Brain microvascular endothelial cell (primary cell): ENCODE data around the gene LILRB2.

ENCODE experiments used
- DNase-seq: peaks from one replicate; pipeline ENCODE4 v3.0.0-alpha.2; 2020
- H3K27ac ChIP-seq: fragments of 250-450 bp; sonication (Bioruptor Pico); 2 replicates; pipeline ENCODE4 v1.5.1; 2020; ENCODE audit warnings: mild to moderate bottlenecking, moderate library complexity
- H3K27me3 ChIP-seq: fragments of 250-450 bp; sonication (Bioruptor Pico); replicated peaks from 2 replicates; pipeline ENCODE4 v1.5.1; 2020; ENCODE audit warnings: mild to moderate bottlenecking
- H3K36me3 ChIP-seq: fragments of 250-450 bp; sonication (Bioruptor Pico); replicated peaks from 2 replicates; pipeline ENCODE4 v1.5.1; 2020; ENCODE audit warnings: mild to moderate bottlenecking
- H3K4me3 ChIP-seq: 2 replicates; pipeline ENCODE4 v1.5.1; 2011; ENCODE audit warnings: low read depth, mild to moderate bottlenecking, control low read depth, low read length, moderate library complexity
- CTCF ChIP-seq: IDR thresholded peaks from 2 replicates; pipeline ENCODE4 v1.5.1; 2011; ENCODE audit warnings: low read depth, mild to moderate bottlenecking, moderate library complexity, low read length, control low read depth, inconsistent platforms; ENCODE audit errors: missing control alignments
- in situ Hi-C: cut with HindIII; loops from 2 replicates; pipeline ENCODE4 v1.10.0; 2017; ENCODE audit warnings: low sequenced_read_pairs, low pct_ligation_motif_present

The LILRB2 gene

GRCh38 chr19:54319892-54320670, 39.2 kb upstream of the LILRB2 start:
- in situ Hi-C loops: no loop called here
- H3K27ac ChIP-seq: no peak overlapping the region
- no peak for TF ChIP-seq CTCF
- no peak for DNase-seq
- no peaks in the 10 kb centered on the region for H3K36me3 ChIP-seq
- H3K27me3 ChIP-seq: no peaks in the 10 kb centered on the region
- H3K4me3 ChIP-seq: no peak overlapping the region

GRCh38 chr19:54319049-54319448, 38.1 kb upstream of the LILRB2 start:
- in situ Hi-C loops: no loop called here
- Histone ChIP-seq H3K36me3 (no peaks in the 10 kb centered on the region), H3K27ac (no peak overlapping the region), H3K4me3 (no peak overlapping the region), H3K27me3 (no peaks in the 10 kb centered on the region)
- no peak for TF ChIP-seq CTCF
- DNase-seq: no peak

- H3K27ac ChIP-seq: no peak overlapping the region
Measured at GRCh38 chr19:54317965-54318240, 37.0 kb upstream of the LILRB2 start.

GRCh38 chr19:54317108-54317964, 36.4 kb upstream of the LILRB2 start:
- no peaks in the 10 kb centered on the region for H3K36me3 ChIP-seq
- H3K4me3 ChIP-seq: no peak overlapping the region
- in situ Hi-C loops: no loop called here
- TF ChIP-seq CTCF: no peak
- H3K27me3 ChIP-seq: no peaks in the 10 kb centered on the region
- DNase-seq: no peak
- H3K27ac ChIP-seq: no peak overlapping the region

More at GRCh38 chr19:54317965-54318240, 37.0 kb upstream of the LILRB2 start:
- H3K27me3 ChIP-seq: no peaks in the 10 kb centered on the region
- no peak for TF ChIP-seq CTCF
- DNase-seq: no peak
- H3K36me3 ChIP-seq: no peaks in the 10 kb centered on the region
- H3K4me3 ChIP-seq: no peak overlapping the region
- in situ Hi-C loops: no loop called here

GRCh38 chr19:54316746-54317107, 35.8 kb upstream of the LILRB2 start:
- TF ChIP-seq CTCF: no peak
- Histone ChIP-seq H3K36me3 (no peaks in the 10 kb centered on the region), H3K4me3 (no peak overlapping the region), H3K27me3 (no peaks in the 10 kb centered on the region), H3K27ac (no peak overlapping the region)
- in situ Hi-C loops: no loop called here
- DNase-seq: no peak

GRCh38 chr19:54315956-54316355, 35.0 kb upstream of the LILRB2 start:
- Histone ChIP-seq H3K36me3 (no peaks in the 10 kb centered on the region), H3K27me3 (no peaks in the 10 kb centered on the region), H3K27ac (no peak overlapping the region), H3K4me3 (no peak overlapping the region)
- DNase-seq: no peak
- in situ Hi-C loops: no loop called here
- TF ChIP-seq CTCF: no peak
